Mammary epithelial cell (primary cell): ENCODE results near the gene CTCFL.

Experiments used
- CTCF ChIP-seq, 2 donors: IDR thresholded peaks in 1 of 2; conservative IDR thresholded peaks in 1 of 2; 2 replicates each; pipeline ENCODE4 v1.5.1; 2011 to 2012; ENCODE audit warnings: inconsistent platforms in 2 of 2, low read length in 2 of 2, mild to moderate bottlenecking in 2 of 2, control low read depth in 1 of 2, low read depth in 1 of 2; ENCODE audit not compliant: insufficient read depth in 1 of 2; ENCODE audit errors: extremely low read depth in 1 of 2
- EZH2 ChIP-seq: IDR thresholded peaks from 2 replicates; pipeline ENCODE4 v1.6.1; 2012; ENCODE audit warnings: low read length, inconsistent platforms, borderline replicate concordance

DNA sequence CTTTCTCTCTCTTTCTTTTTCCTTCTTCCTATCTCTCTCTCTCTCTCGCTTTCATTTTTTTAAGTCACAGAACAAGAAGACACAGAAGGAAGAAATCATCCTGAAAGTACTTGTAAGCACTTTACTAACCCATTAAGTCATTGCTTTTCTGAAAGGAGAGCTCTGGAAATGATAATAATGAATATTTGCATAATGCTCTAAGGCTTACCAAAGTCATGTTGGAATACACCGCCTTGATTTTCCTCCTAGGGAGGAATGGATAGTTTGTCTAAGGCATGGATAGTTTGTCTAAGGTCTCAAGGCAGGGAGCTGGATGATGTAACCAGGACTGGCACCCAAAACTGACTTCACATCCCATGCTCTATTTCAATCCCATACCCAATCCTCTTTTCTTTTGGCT, 12.9 kb upstream of the CTCFL start:
- TF ChIP-seq CTCF (conservative IDR thresholded peaks at IDR 0.05 in 1 of 2, IDR thresholded peaks at IDR 0.05 in 1 of 2; ENCODE audit: extremely low read depth in 1 of 2, insufficient read depth in 1 of 2, low read depth in 1 of 2, low read length in 2 of 2) = no peak
- TF ChIP-seq EZH2 = no peak
